Mucosa of stomach (tissue), 1 donor: Measurements from ENCODE around the gene KRTCAP2.
"Not testable (repeated sequence)": the region's sequence is repeated elsewhere in the genome, so short reads cannot be mapped to it uniquely, and the experiment has no call there.

Experiments used
- H3K27me3 ChIP-seq: one replicate; pipeline ENCODE4 v1.7.0; 2013; ENCODE audit warnings: mild to moderate bottlenecking, low read length; ENCODE audit not compliant: control insufficient read depth, insufficient read depth
- H3K36me3 ChIP-seq: one replicate; pipeline ENCODE4 v1.7.0; 2013; ENCODE audit warnings: low read length; ENCODE audit not compliant: control insufficient read depth, insufficient read depth
- H3K4me1 ChIP-seq: one replicate; pipeline ENCODE4 v1.7.0; 2013; ENCODE audit warnings: mild to moderate bottlenecking, low read length; ENCODE audit not compliant: control insufficient read depth, insufficient read depth
- H3K4me3 ChIP-seq: one replicate; pipeline ENCODE4 v1.7.0; 2013; ENCODE audit warnings: low read length
- H3K9ac ChIP-seq: one replicate; pipeline ENCODE4 v1.7.0; 2013; ENCODE audit warnings: mild to moderate bottlenecking, low read length, moderate library complexity
- H3K9me3 ChIP-seq: one replicate; pipeline ENCODE4 v1.7.0; 2013; ENCODE audit warnings: mild to moderate bottlenecking, low read length, moderate library complexity; ENCODE audit not compliant: control insufficient read depth
- donor health status: Pancreatic carcinoma.

The KRTCAP2 gene

GRCh38 chr1:155172732-155173477 is at the start of gene KRTCAP2:
KRTCAP2 (minus strand) TSS chr1:155173304; CDS start chr1:155173224, 80 bp downstream.
- Histone ChIP-seq H3K36me3 (no peaks in the 10 kb centered on the region), H3K9ac (peak within 1 kb of the TSS; percentile 97), H3K9me3 (no peaks in the 10 kb centered on the region), H3K4me1 (peaks cover 53% of the 10 kb centered on the region), H3K27me3 (peaks cover 4% of the 10 kb centered on the region), H3K4me3 (peak within 1 kb of the TSS; percentile 93)

GRCh38 chr1:155220211-155220965 is 47.3 kb upstream of the KRTCAP2 start:
- H3K4me1 ChIP-seq: peaks cover 17% of the 10 kb centered on the region
- H3K9me3 ChIP-seq, H3K9ac ChIP-seq, H3K27me3 ChIP-seq, H3K4me3 ChIP-seq, H3K36me3 ChIP-seq: not testable (repeated sequence)

- Histone ChIP-seq H3K4me3 (no peak overlapping the region), H3K9ac (no peak overlapping the region), H3K4me1 (peaks cover 15% of the 10 kb centered on the region), H3K9me3 (no peaks in the 10 kb centered on the region), H3K27me3 (no peaks in the 10 kb centered on the region), H3K36me3 (no peaks in the 10 kb centered on the region)
Measured at GRCh38 chr1:155219592-155220031, 46.5 kb upstream of the KRTCAP2 start.

- no peak overlapping the region for H3K9ac ChIP-seq
- no peak overlapping the region for H3K4me3 ChIP-seq
Measured at GRCh38 chr1:155218854-155219591, 45.9 kb upstream of the KRTCAP2 start.

GRCh38 chr1:155214702-155215101 is 41.6 kb upstream of the KRTCAP2 start:
- not testable (repeated sequence) for H3K4me3 ChIP-seq, H3K9me3 ChIP-seq, H3K9ac ChIP-seq

More at GRCh38 chr1:155218854-155219591, 45.9 kb upstream of the KRTCAP2 start:
- Histone ChIP-seq H3K4me1 (peaks cover 15% of the 10 kb centered on the region), H3K27me3 (no peaks in the 10 kb centered on the region), H3K9me3 (no peaks in the 10 kb centered on the region), H3K36me3 (no peaks in the 10 kb centered on the region)

GRCh38 chr1:155212051-155212440 is 38.9 kb upstream of the KRTCAP2 start:
- H3K9ac ChIP-seq, H3K9me3 ChIP-seq, H3K4me3 ChIP-seq, H3K36me3 ChIP-seq, H3K27me3 ChIP-seq: not testable (repeated sequence)
- peaks cover 23% of the 10 kb centered on the region for H3K4me1 ChIP-seq

More at GRCh38 chr1:155214702-155215101, 41.6 kb upstream of the KRTCAP2 start:
- H3K27me3 ChIP-seq, H3K4me1 ChIP-seq, H3K36me3 ChIP-seq: not testable (repeated sequence)

GRCh38 chr1:155211381-155212050 is 38.4 kb upstream of the KRTCAP2 start:
- not testable (repeated sequence) for H3K36me3 ChIP-seq, H3K4me3 ChIP-seq, H3K9me3 ChIP-seq, H3K9ac ChIP-seq, H3K27me3 ChIP-seq
- peaks cover 27% of the 10 kb centered on the region for H3K4me1 ChIP-seq

GRCh38 chr1:155210314-155211104 is 37.4 kb upstream of the KRTCAP2 start:
- H3K36me3 ChIP-seq: no peaks in the 10 kb centered on the region
- H3K27me3 ChIP-seq: no peaks in the 10 kb centered on the region
- H3K4me3 ChIP-seq: no peak overlapping the region
- H3K9me3 ChIP-seq: no peaks in the 10 kb centered on the region
- no peak overlapping the region for H3K9ac ChIP-seq
- H3K4me1 ChIP-seq: peaks cover 27% of the 10 kb centered on the region

- no peaks in the 10 kb centered on the region for H3K27me3 ChIP-seq
- no peaks in the 10 kb centered on the region for H3K9me3 ChIP-seq
- peak overlapping the region; percentile 94 for H3K4me3 ChIP-seq
- H3K4me1 ChIP-seq: peaks cover 27% of the 10 kb centered on the region
- no peaks in the 10 kb centered on the region for H3K36me3 ChIP-seq
- peak overlapping the region; percentile 87 for H3K9ac ChIP-seq
Measured at GRCh38 chr1:155209312-155209721, 36.2 kb upstream of the KRTCAP2 start.

- Histone ChIP-seq H3K9me3 (no peaks in the 10 kb centered on the region), H3K36me3 (no peaks in the 10 kb centered on the region), H3K9ac (peak within 1 kb of the TSS; percentile 87), H3K27me3 (no peaks in the 10 kb centered on the region), H3K4me1 (peaks cover 27% of the 10 kb centered on the region), H3K4me3 (peak within 1 kb of the TSS; percentile 94)
Measured at GRCh38 chr1:155208541-155209311, 35.6 kb upstream of the KRTCAP2 start, which contains the start of gene MTX1. MTX1 (plus strand) TSS chr1:155208695; CDS start chr1:155208805, 110 bp downstream.
